GM21529 (cell line): Measurements from ENCODE around the gene ABHD12.

Experiments used
- ATAC-seq: cut with Tn5 transposase; IDR thresholded peaks from one replicate; pipeline ENCODE4 v1.9.1; 2021; ENCODE audit not compliant: unreplicated experiment

Gene ABHD12

GRCh38 chr20:25308671-25309394 is 81.8 kb downstream of the ABHD12 start:
- no peak for ATAC-seq

- ATAC-seq: no peak
These were observed 82.5 kb downstream of the ABHD12 start for GRCh38 chr20:25308083-25308491.

GRCh38 chr20:25306991-25307903 is 83.4 kb downstream of the ABHD12 start:
- no peak for ATAC-seq

GRCh38 chr20:25304025-25304549 is 86.5 kb downstream of the ABHD12 start:
- ATAC-seq: no peak

GRCh38 chr20:25303292-25304024 is 87.2 kb downstream of the ABHD12 start:
- ATAC-seq: no peak

- ATAC-seq: no peak
These were observed 88.0 kb downstream of the ABHD12 start for GRCh38 chr20:25302596-25302995.

GRCh38 chr20:25301357-25301920 is 89.2 kb downstream of the ABHD12 start:
- ATAC-seq: no peak

- ATAC-seq: no peak
These were observed 90.0 kb downstream of the ABHD12 start for GRCh38 chr20:25300496-25301170.

- no peak for ATAC-seq
These were observed 90.8 kb downstream of the ABHD12 start for GRCh38 chr20:25299806-25300205.

- peak; percentile 68 for ATAC-seq
These were observed 93.3 kb downstream of the ABHD12 start for GRCh38 chr20:25297141-25297905.

- ATAC-seq: peak; percentile 32
These were observed 94.2 kb downstream of the ABHD12 start for GRCh38 chr20:25296094-25297093.

GRCh38 chr20:25295386-25296093 is 95.1 kb downstream of the ABHD12 start:
- no peak for ATAC-seq

GRCh38 chr20:25294459-25295385 is 95.9 kb downstream of the ABHD12 start:
- ATAC-seq: peak; percentile 28

GRCh38 chr20:25293910-25294458 is 96.7 kb downstream of the ABHD12 start:
- ATAC-seq: no peak

- ATAC-seq: no peak
These were observed 97.1 kb downstream of the ABHD12 start for GRCh38 chr20:25293507-25293906.

- ATAC-seq: no peak
These were observed 98.3 kb downstream of the ABHD12 start for GRCh38 chr20:25292176-25292891.
